K562 (cell line): ENCODE data around the gene RAB3GAP2. TPM values are rescaled to one million over a fixed set of nuclear protein-coding genes. Genes with fewer than 3 reads are reported as not detected.

Source experiments
- ATAC-seq: fragments of 200-7000 bp; cut with Tn5 transposase; 3 replicates; pipeline ENCODE4 v1.9.1; 2020; ENCODE audit warnings: moderate library complexity
- BruUV-seq: library from RNA; stranded (reverse); fragments of 400-500 nt; replicated peaks from 2 replicates; lab custom pipeline; 2021; lab: Mats Ljungman, UMichigan
- CTCF ChIA-PET: fragments of 300-600 bp; formaldehyde crosslinking; extraction: SDS; loops from one replicate; lab custom pipeline; 2021; ENCODE audit warnings: low intra/inter-chr PET ratio; lab: Yijun Ruan, JAX
- POLR2A ChIA-PET: fragments of 300-600, 350-650 bp; sonication (Branson Sonifier 250); formaldehyde crosslinking; extraction: SDS; loops from one replicate; lab custom pipeline; 2021; ENCODE audit warnings: antibody characterized with exemption, inconsistent platforms; lab: Yijun Ruan, JAX
- DNase-seq, 4 experiments: peaks; one replicate each; pipeline versions ENCODE4 v3.0.0 to v3.0.0-alpha.2; 2011 to 2018; ENCODE audit warnings: low spot score in 3 of 4, mixed read lengths in 3 of 4; ENCODE audit errors: extremely low read depth in 1 of 4
- FAIRE-seq: peaks from 2 replicates; lab custom pipeline; 2011; peaks lifted over from hg19 to GRCh38; lab: Jason Lieb, UNC
- H2AFZ ChIP-seq: 2 replicates; pipeline ENCODE4 v1.6.0; 2011; ENCODE audit warnings: low read depth, low read length, control low read depth, inconsistent platforms
- H3K27ac ChIP-seq: fragments of 200-600 bp; 3 replicates; pipeline ENCODE4 v1.8.0; 2011; ENCODE audit warnings: low read depth, mild to moderate bottlenecking, control low read depth, inconsistent platforms, low read length, moderate library complexity, mixed read lengths; ENCODE audit errors: extremely low read depth
- H3K27me3 ChIP-seq, 2 experiments: fragments of 300-600 bp in 1 of 2; 2 replicates in 1 of 2; 3 replicates in 1 of 2; pipeline versions ENCODE4 v1.6.0 to v1.8.0; 2011; ENCODE audit warnings: inconsistent platforms in 2 of 2, low read length in 2 of 2, mild to moderate bottlenecking in 1 of 2, mixed read lengths in 1 of 2, moderate library complexity in 1 of 2; ENCODE audit not compliant: control insufficient read depth in 2 of 2, insufficient read depth in 2 of 2
- H3K36me3 ChIP-seq: fragments of 300-600 bp; 3 replicates; pipeline ENCODE4 v1.8.0; 2011; ENCODE audit warnings: mild to moderate bottlenecking, low read length, inconsistent platforms; ENCODE audit not compliant: control insufficient read depth, insufficient read depth
- H3K4me1 ChIP-seq, 2 experiments: fragments of 200-600 bp in 1 of 2; replicated peaks in 1 of 2; 2 replicates in 1 of 2; 3 replicates in 1 of 2; pipeline versions ENCODE4 v1.5.1 to v1.8.0; 2011; ENCODE audit warnings: inconsistent platforms in 2 of 2, low read length in 2 of 2, mild to moderate bottlenecking in 1 of 2, mixed read lengths in 1 of 2, moderate library complexity in 1 of 2; ENCODE audit not compliant: control insufficient read depth in 2 of 2, insufficient read depth in 2 of 2
- H3K4me2 ChIP-seq: 2 replicates; pipeline ENCODE4 v1.6.1; 2011; ENCODE audit warnings: low read length, control low read depth, inconsistent platforms, mixed read lengths; ENCODE audit not compliant: insufficient read depth
- H3K4me3 ChIP-seq: fragments of 200-600 bp; sonication (generic), shearing (Covaris generic); 2 replicates; pipeline ENCODE4 v1.5.1; 2016; ENCODE audit warnings: control low read depth, inconsistent platforms
- H3K79me2 ChIP-seq: fragments of 200-600 bp; 3 replicates; pipeline ENCODE4 v1.8.0; 2011; ENCODE audit warnings: low read length, inconsistent platforms; ENCODE audit not compliant: control insufficient read depth, insufficient read depth
- H3K9ac ChIP-seq, 2 experiments: 2 replicates each; pipeline versions ENCODE4 v1.6.0 to v1.6.1; 2011; ENCODE audit warnings: low read depth in 2 of 2, low read length in 2 of 2, control low read depth in 1 of 2, inconsistent platforms in 1 of 2, mild to moderate bottlenecking in 1 of 2, mixed read lengths in 1 of 2; ENCODE audit not compliant: insufficient read depth in 1 of 2
- H3K9me1 ChIP-seq: one replicate; pipeline ENCODE4 v1.6.0; 2011; ENCODE audit warnings: inconsistent platforms, mild to moderate bottlenecking, low read length, moderate library complexity; ENCODE audit not compliant: control insufficient read depth, insufficient read depth
- H3K9me3 ChIP-seq: replicated peaks from 2 replicates; pipeline ENCODE4 v1.5.1; 2011; ENCODE audit warnings: low read depth, low read length, inconsistent platforms; ENCODE audit not compliant: control insufficient read depth, insufficient read depth
- H4K20me1 ChIP-seq: replicated peaks from 2 replicates; pipeline ENCODE4 v1.6.1; 2011; ENCODE audit warnings: low read length, inconsistent platforms, mixed read lengths; ENCODE audit not compliant: control insufficient read depth, insufficient read depth
- ELF4 ChIP-seq: fragments of 450-650 bp; formaldehyde crosslinking; IDR thresholded peaks from 2 replicates; pipeline ENCODE4 v1.4.0; 2022; ENCODE audit warnings: missing genetic modification characterization
- FOXM1 ChIP-seq, 2 experiments: fragments of 450-650 bp in 1 of 2; sonication (generic) in 1 of 2; formaldehyde crosslinking in 1 of 2; IDR thresholded peaks; 2 replicates each; pipeline versions ENCODE4 v1.6.1 to v1.9.0; 2017 to 2022; ENCODE audit warnings: low read depth in 2 of 2, mild to moderate bottlenecking in 2 of 2, missing genetic modification reagents in 1 of 2, moderate library complexity in 1 of 2
- MEIS2 ChIP-seq: fragments of 450-650 bp; IDR thresholded peaks from 2 replicates; pipeline ENCODE4 v1.6.1; 2014; ENCODE audit warnings: mild to moderate bottlenecking; ENCODE audit not compliant: partially characterized antibody
- ZNF589 ChIP-seq: fragments of 200-800 bp; sonication (Bioruptor generic); IDR thresholded peaks from 2 replicates; pipeline ENCODE4 v1.6.1; 2016; ENCODE audit warnings: low read depth, missing genetic modification characterization, missing compliant biosample characterization
- WGBS: fragments of 100-300 bp; shearing (Covaris generic); methylation state at CpG from one replicate; pipeline ENCODE4 v1.1.6; 2016; ENCODE audit warnings: low coverage, mixed read lengths; ENCODE audit not compliant: insufficient coverage; ENCODE audit errors: missing lambda C conversion rate; 5-methylcytosine and 5-hydroxymethylcytosine counted together
- in situ Hi-C: fragments of 300-500 bp; cut with MboI; formaldehyde crosslinking; loops from 4 replicates; pipeline ENCODE4 v1.15.0; 2018; ENCODE audit warnings: inconsistent platforms, mixed read lengths
- intact Hi-C: fragments of 100-400 bp; cut with micrococcal nuclease; formaldehyde crosslinking; loops from 2 replicates; pipeline ENCODE4 v1.14.2; 2022
- polyA plus RNA-seq, 8 experiments: library from polyadenylated mRNA; depleted of rRNA in 4 of 8; stranded (reverse) in 5 of 8; unstranded in 3 of 8; fragments of >200 nt; fragmentation: Nextera tagmentation in 2 of 8; fragmentation: Illumina TruSeq in 1 of 8; extraction: Ambion mirVana in 2 of 8; extraction: Trizol in 1 of 8; gene quantifications; 2 replicates each; pipeline versions ENCODE4 v1.2.1 to v1.2.3, GENCODE V29; 2011 to 2014; ENCODE audit warnings: inconsistent platforms in 1 of 8, missing spikeins in 1 of 8
- total RNA-seq, 7 experiments: library from RNA; depleted of rRNA in 6 of 7; stranded (reverse); fragments of >200 nt in 6 of 7; fragmentation: Illumina TruSeq in 2 of 7; extraction: Trizol in 2 of 7; gene quantifications; 2 replicates each; pipeline versions ENCODE4 v1.2.1 to v1.2.3, GENCODE V29; 2011 to 2021; ENCODE audit warnings: low replicate concordance in 1 of 7
- TF ChIP-seq, protein P1 (sequence below): sonication (generic); formaldehyde crosslinking; IDR thresholded peaks from 2 replicates; pipeline ENCODE4 v1.8.1; 2023; ENCODE audit warnings: mild to moderate bottlenecking, missing genetic modification reagents, moderate library complexity
- TF ChIP-seq, protein P2 (sequence below), 3 experiments: IDR thresholded peaks in 2 of 3; conservative IDR thresholded peaks in 1 of 3; 2 replicates each; pipeline ENCODE4 v1.5.1; 2011 to 2012; ENCODE audit warnings: low read length in 3 of 3, mild to moderate bottlenecking in 3 of 3, control low read depth in 2 of 3, improper control_type of control experiment in 1 of 3, inconsistent platforms in 1 of 3, low read depth in 1 of 3, mixed read lengths in 1 of 3, moderate library complexity in 1 of 3; ENCODE audit not compliant: insufficient read depth in 2 of 3
- TF ChIP-seq, protein P3 (sequence below): fragments of 450-650 bp; IDR thresholded peaks from 2 replicates; pipeline ENCODE4 v1.6.1; 2016; ENCODE audit warnings: low read depth
- TF ChIP-seq, protein P4 (sequence below): fragments of 450-650 bp; IDR thresholded peaks from 2 replicates; pipeline ENCODE4 v1.6.1; 2016

RAB3GAP2 gene
- total and polyA plus RNA-seq, 9 of the 15 experiments (the other 6 are each of a cell fraction or from before 2014, with no cell fraction given) = 14.1 to 69.1 (median 32.2) TPM

DNA sequence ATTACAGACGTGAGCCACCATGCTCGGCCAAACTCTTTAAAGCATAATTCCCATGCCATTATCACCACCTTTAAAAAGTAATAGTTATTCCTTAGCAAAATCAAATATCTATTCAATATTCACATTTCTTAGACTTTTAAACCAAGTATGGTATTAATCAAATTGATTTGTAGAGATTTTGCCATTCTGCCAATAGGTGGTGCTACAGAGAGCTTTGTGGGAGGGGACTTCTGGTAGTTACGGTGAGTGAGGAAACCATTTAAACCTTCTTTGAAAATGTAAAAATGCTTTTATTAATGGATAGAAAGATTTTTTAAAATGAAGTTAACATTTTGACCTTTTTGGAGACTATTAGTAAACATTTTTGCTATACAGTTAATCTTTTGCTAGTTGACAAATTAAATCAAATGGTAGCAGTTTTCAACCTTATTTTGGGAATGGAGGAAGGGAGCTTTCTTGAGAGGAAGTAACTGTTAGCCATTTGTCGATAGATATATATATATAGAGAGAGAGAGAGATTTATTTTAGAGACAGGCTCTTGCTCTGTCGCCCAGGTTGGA, 159.0 kb downstream of the RAB3GAP2 start:
- H3K9me3 ChIP-seq = no peaks in the 10 kb centered on the region
- peaks cover 81% of the 10 kb centered on the region for H3K36me3 ChIP-seq
- H3K4me3 ChIP-seq = no peak overlapping the region
- no TSS peak for BruUV-seq
- FAIRE-seq (peak; percentile 85), ATAC-seq (peak; percentile 87), DNase-seq (peak; percentile 49 to 68 (median 61))
- intact Hi-C loops = loop anchor here (10.0 kb wide), 1 partner anchor 278 kb away; no protein-coding TSS in a partner anchor
- no peaks in the 10 kb centered on the region for H3K9me1 ChIP-seq
- no peak overlapping the region for H3K9ac ChIP-seq
- no peak overlapping the region for H3K4me2 ChIP-seq
- H4K20me1 ChIP-seq = 0 out of 2 replicates have a peak, but pooled peaks cover 3% of the 10 kb centered on the region
- H2AFZ ChIP-seq = no peak overlapping the region
- no peaks in the 10 kb centered on the region for H3K4me1 ChIP-seq
- ChIA-PET CTCF (no interaction called here), POLR2A (interaction anchor here (0.7 to 1.7 kb wide), 5 partner anchors 10 to 240 kb away, joined by 3 to 5 read pairs (median 3); no protein-coding TSS in a partner anchor)
- 65% methylated on average over 5 of the region's 5 CpGs for WGBS
- in situ Hi-C loops = no loop called here
- H3K27me3 ChIP-seq = no peaks in the 10 kb centered on the region
- H3K27ac ChIP-seq = no peak overlapping the region
- H3K79me2 ChIP-seq = no peaks in the 10 kb centered on the region
- TF ChIP-seq, protein P1, sequence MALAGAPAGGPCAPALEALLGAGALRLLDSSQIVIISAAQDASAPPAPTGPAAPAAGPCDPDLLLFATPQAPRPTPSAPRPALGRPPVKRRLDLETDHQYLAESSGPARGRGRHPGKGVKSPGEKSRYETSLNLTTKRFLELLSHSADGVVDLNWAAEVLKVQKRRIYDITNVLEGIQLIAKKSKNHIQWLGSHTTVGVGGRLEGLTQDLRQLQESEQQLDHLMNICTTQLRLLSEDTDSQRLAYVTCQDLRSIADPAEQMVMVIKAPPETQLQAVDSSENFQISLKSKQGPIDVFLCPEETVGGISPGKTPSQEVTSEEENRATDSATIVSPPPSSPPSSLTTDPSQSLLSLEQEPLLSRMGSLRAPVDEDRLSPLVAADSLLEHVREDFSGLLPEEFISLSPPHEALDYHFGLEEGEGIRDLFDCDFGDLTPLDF (CRISPR knock-in tag) = no peak
- TF ChIP-seq ZNF589 (CRISPR knock-in tag) (no peak), FOXM1 (IDR thresholded peaks at IDR 0.05; ENCODE audit: low read depth) (peak; percentile 29; the same call in 1 of the 2 replicates), FOXM1 (CRISPR knock-in tag; IDR thresholded peaks at IDR 0.05; ENCODE audit: low read depth) (no peak), MEIS2 (peak; percentile 37), ELF4 (no peak)
- TF ChIP-seq, protein P2, sequence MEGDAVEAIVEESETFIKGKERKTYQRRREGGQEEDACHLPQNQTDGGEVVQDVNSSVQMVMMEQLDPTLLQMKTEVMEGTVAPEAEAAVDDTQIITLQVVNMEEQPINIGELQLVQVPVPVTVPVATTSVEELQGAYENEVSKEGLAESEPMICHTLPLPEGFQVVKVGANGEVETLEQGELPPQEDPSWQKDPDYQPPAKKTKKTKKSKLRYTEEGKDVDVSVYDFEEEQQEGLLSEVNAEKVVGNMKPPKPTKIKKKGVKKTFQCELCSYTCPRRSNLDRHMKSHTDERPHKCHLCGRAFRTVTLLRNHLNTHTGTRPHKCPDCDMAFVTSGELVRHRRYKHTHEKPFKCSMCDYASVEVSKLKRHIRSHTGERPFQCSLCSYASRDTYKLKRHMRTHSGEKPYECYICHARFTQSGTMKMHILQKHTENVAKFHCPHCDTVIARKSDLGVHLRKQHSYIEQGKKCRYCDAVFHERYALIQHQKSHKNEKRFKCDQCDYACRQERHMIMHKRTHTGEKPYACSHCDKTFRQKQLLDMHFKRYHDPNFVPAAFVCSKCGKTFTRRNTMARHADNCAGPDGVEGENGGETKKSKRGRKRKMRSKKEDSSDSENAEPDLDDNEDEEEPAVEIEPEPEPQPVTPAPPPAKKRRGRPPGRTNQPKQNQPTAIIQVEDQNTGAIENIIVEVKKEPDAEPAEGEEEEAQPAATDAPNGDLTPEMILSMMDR (IDR thresholded peaks at IDR 0.05 in 2 of 3, conservative IDR thresholded peaks at IDR 0.05 in 1 of 3; ENCODE audit: insufficient read depth in 2 of 3, low read depth in 1 of 3, low read length in 3 of 3) = peak; percentile 41 to 79 (median 76); a peak in 5 of 6 replicates
- TF ChIP-seq, protein P3, sequence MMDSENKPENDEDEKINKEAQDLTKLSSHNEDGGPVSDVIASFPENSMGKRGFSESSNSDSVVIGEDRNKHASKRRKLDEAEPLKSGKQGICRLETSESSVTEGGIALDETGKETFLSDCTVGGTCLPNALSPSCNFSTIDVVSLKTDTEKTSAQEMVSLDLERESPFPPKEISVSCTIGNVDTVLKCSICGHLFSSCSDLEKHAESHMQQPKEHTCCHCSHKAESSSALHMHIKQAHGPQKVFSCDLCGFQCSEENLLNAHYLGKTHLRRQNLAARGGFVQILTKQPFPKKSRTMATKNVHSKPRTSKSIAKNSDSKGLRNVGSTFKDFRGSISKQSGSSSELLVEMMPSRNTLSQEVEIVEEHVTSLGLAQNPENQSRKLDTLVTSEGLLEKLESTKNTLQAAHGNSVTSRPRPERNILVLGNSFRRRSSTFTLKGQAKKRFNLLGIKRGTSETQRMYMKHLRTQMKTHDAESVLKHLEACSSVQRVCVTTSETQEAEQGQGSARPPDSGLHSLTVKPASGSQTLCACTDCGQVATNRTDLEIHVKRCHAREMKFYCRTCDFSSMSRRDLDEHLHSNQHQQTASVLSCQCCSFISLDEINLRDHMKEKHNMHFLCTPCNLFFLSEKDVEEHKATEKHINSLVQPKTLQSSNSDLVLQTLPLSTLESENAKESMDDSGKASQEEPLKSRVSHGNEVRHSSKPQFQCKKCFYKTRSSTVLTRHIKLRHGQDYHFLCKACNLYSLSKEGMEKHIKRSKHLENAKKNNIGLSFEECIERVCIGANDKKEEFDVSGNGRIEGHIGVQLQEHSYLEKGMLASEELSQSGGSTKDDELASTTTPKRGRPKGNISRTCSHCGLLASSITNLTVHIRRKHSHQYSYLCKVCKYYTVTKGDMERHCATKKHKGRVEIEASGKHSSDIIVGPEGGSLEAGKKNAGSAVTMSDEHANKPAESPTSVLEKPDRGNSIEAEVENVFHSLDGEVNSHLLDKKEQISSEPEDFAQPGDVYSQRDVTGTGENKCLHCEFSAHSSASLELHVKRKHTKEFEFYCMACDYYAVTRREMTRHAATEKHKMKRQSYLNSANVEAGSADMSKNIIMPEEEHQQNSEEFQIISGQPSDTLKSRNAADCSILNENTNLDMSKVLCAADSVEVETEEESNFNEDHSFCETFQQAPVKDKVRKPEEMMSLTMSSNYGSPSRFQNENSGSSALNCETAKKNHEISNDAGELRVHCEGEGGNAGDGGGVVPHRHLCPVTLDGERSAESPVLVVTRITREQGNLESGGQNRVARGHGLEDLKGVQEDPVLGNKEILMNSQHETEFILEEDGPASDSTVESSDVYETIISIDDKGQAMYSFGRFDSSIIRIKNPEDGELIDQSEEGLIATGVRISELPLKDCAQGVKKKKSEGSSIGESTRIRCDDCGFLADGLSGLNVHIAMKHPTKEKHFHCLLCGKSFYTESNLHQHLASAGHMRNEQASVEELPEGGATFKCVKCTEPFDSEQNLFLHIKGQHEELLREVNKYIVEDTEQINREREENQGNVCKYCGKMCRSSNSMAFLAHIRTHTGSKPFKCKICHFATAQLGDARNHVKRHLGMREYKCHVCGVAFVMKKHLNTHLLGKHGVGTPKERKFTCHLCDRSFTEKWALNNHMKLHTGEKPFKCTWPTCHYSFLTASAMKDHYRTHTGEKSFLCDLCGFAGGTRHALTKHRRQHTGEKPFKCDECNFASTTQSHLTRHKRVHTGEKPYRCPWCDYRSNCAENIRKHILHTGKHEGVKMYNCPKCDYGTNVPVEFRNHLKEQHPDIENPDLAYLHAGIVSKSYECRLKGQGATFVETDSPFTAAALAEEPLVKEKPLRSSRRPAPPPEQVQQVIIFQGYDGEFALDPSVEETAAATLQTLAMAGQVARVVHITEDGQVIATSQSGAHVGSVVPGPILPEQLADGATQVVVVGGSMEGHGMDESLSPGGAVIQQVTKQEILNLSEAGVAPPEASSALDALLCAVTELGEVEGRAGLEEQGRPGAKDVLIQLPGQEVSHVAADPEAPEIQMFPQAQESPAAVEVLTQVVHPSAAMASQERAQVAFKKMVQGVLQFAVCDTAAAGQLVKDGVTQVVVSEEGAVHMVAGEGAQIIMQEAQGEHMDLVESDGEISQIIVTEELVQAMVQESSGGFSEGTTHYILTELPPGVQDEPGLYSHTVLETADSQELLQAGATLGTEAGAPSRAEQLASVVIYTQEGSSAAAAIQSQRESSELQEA = no peak
- TF ChIP-seq, protein P4, sequence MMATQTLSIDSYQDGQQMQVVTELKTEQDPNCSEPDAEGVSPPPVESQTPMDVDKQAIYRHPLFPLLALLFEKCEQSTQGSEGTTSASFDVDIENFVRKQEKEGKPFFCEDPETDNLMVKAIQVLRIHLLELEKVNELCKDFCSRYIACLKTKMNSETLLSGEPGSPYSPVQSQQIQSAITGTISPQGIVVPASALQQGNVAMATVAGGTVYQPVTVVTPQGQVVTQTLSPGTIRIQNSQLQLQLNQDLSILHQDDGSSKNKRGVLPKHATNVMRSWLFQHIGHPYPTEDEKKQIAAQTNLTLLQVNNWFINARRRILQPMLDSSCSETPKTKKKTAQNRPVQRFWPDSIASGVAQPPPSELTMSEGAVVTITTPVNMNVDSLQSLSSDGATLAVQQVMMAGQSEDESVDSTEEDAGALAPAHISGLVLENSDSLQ = no peak
